ENCODE results near the gene DYRK1A. TPM values are rescaled to one million over a fixed set of nuclear protein-coding genes. Genes with fewer than 3 reads are reported as not detected.

The DYRK1A gene
- total RNA-seq, 1 experiment from 2014 or later: 35.5 TPM

DNA sequence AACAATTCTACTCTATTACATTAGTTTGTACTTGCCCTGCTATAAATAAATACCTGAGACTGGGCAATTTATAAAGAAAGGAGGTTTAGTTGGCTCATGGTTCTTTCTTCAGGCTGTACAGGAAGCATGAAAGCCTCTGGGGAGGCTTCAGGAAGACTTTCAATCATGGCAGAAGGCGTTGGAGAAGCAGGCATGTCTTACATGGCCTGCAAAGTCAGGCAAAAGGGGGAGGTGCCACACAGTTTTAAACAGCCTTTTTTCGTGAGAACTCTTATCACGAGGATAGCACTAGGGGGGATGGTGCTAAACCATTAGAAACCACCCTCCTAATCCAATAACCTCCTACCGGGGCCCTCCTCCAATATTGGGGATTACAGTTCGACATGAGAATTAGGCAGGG is 102.9 kb downstream of the DYRK1A start:
- no TSS peak for BruUV-seq (replicated peaks)
- DNase-seq: no peak
- TF ChIP-seq EZH2 (IDR thresholded peaks at IDR 0.05; ENCODE audit: low read depth) (no peak), CTCF (conservative IDR thresholded peaks at IDR 0.05) (no peak)
- Histone ChIP-seq H3K27me3 (ENCODE audit: insufficient read depth, low read depth) (no peaks in the 10 kb centered on the region), H3K27ac (no peak overlapping the region), H2AFZ (no peak overlapping the region), H3K4me1 (replicated peaks; ENCODE audit: insufficient read depth) (no peaks in the 10 kb centered on the region), H3K4me3 (no peak overlapping the region), H3K4me2 (no peak overlapping the region), H3K9me3 (ENCODE audit: insufficient read depth, low read depth) (no peaks in the 10 kb centered on the region), H4K20me1 (ENCODE audit: insufficient read depth) (no peaks in the 10 kb centered on the region; the same call in 1 of the 2 replicates), H3F3A (ENCODE audit: insufficient read depth, low read depth) (peaks cover 5% of the 10 kb centered on the region; the same call in 1 of the 2 replicates), H3K36me3 (ENCODE audit: low read depth) (no peaks in the 10 kb centered on the region), H3K79me2 (ENCODE audit: low read depth) (peaks cover 60% of the 10 kb centered on the region), H3K9me2 (ENCODE audit: insufficient read depth) (no peaks in the 10 kb centered on the region)
- ChIA-PET CTCF (no interaction called here), POLR2A (ENCODE audit: unreplicated experiment) (no interaction called here)
- intact Hi-C loops (cut with micrococcal nuclease; ENCODE audit: unreplicated experiment): no loop called here

DNA sequence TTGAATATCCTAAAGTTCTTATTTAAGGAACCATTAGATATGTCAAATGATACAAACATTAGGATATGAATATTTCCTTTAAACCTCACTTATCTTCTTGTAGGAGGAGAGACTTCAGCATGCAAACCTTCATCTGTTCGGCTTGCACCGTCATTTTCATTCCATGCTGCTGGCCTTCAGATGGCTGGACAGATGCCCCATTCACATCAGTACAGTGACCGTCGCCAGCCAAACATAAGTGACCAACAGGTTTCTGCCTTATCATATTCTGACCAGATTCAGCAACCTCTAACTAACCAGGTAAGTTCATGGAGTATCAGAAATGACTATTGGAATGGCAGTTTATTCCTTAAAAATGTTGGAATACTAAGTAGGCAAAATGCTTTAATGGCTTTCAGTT is 106.0 kb downstream of the DYRK1A start:
- H3K79me2 ChIP-seq (ENCODE audit: low read depth): peaks cover 41% of the 10 kb centered on the region
- no peaks in the 10 kb centered on the region for H3K27me3 ChIP-seq (ENCODE audit: insufficient read depth, low read depth)
- no peak overlapping the region for H2AFZ ChIP-seq
- DNase-seq: no peak
- H3F3A ChIP-seq (ENCODE audit: insufficient read depth, low read depth): peaks cover 5% of the 10 kb centered on the region; the same call in 1 of the 2 replicates
- H3K4me1 ChIP-seq (replicated peaks; ENCODE audit: insufficient read depth): no peaks in the 10 kb centered on the region
- ChIA-PET POLR2A (ENCODE audit: unreplicated experiment) (no interaction called here), CTCF (no interaction called here)
- H3K4me2 ChIP-seq: no peak overlapping the region
- no TSS peak for BruUV-seq (replicated peaks)
- H3K36me3 ChIP-seq (ENCODE audit: low read depth): no peaks in the 10 kb centered on the region
- H3K9me2 ChIP-seq (ENCODE audit: insufficient read depth): no peaks in the 10 kb centered on the region
- no peak overlapping the region for H3K4me3 ChIP-seq
- no peak for TF ChIP-seq CTCF (conservative IDR thresholded peaks at IDR 0.05)
- TF ChIP-seq EZH2 (IDR thresholded peaks at IDR 0.05; ENCODE audit: low read depth): no peak
- intact Hi-C loops (cut with micrococcal nuclease; ENCODE audit: unreplicated experiment): no loop called here
- no peaks in the 10 kb centered on the region for H3K9me3 ChIP-seq (ENCODE audit: insufficient read depth, low read depth)
- H4K20me1 ChIP-seq (ENCODE audit: insufficient read depth): peaks cover 4% of the 10 kb centered on the region
- H3K27ac ChIP-seq: no peak overlapping the region

DNA sequence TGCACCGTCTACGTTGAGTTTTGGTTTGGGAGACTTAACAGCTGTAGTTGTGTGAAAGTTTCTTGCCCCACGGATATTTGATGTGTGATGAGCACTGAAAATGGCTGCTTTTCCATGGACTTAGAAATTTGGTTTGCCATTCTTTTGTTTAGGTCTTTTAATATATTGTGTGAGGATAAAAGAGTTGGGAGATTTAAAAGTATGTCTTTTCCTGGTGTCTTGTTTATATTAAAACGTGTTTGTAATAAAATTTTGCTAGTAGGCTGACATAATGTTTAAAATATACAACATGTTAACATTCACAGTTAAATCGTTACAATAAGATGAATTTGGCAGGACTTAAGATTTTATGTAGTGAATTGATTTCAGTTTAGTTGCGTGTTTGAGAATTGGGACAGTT is 106.9 kb downstream of the DYRK1A start:
- TF ChIP-seq EZH2 (IDR thresholded peaks at IDR 0.05; ENCODE audit: low read depth) (no peak), CTCF (conservative IDR thresholded peaks at IDR 0.05) (no peak)
- ChIA-PET CTCF (no interaction called here), POLR2A (ENCODE audit: unreplicated experiment) (no interaction called here)
- H3K4me2 ChIP-seq: no peak overlapping the region
- H2AFZ ChIP-seq: no peak overlapping the region
- peaks cover 4% of the 10 kb centered on the region for H4K20me1 ChIP-seq (ENCODE audit: insufficient read depth)
- H3K9me3 ChIP-seq (ENCODE audit: insufficient read depth, low read depth): no peaks in the 10 kb centered on the region
- H3K79me2 ChIP-seq (ENCODE audit: low read depth): peaks cover 39% of the 10 kb centered on the region
- no peaks in the 10 kb centered on the region for H3K9me2 ChIP-seq (ENCODE audit: insufficient read depth)
- peaks cover 5% of the 10 kb centered on the region; the same call in 1 of the 2 replicates for H3F3A ChIP-seq (ENCODE audit: insufficient read depth, low read depth)
- intact Hi-C loops (cut with micrococcal nuclease; ENCODE audit: unreplicated experiment): no loop called here
- H3K36me3 ChIP-seq (ENCODE audit: low read depth): no peaks in the 10 kb centered on the region
- BruUV-seq (replicated peaks): no TSS peak
- no peaks in the 10 kb centered on the region for H3K4me1 ChIP-seq (replicated peaks; ENCODE audit: insufficient read depth)
- no peak overlapping the region for H3K4me3 ChIP-seq
- no peaks in the 10 kb centered on the region for H3K27me3 ChIP-seq (ENCODE audit: insufficient read depth, low read depth)
- H3K27ac ChIP-seq: no peak overlapping the region
- DNase-seq: no peak
